HG03442 (cell line): ENCODE data around the gene PSMG4.

Source experiments
- ATAC-seq: cut with Tn5 transposase; IDR thresholded peaks from one replicate; pipeline ENCODE4 v1.9.1; 2021; ENCODE audit warnings: mild to moderate bottlenecking, moderate library complexity; ENCODE audit not compliant: unreplicated experiment

PSMG4 gene, protein sequence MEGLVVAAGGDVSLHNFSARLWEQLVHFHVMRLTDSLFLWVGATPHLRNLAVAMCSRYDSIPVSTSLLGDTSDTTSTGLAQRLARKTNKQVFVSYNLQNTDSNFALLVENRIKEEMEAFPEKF

DNA sequence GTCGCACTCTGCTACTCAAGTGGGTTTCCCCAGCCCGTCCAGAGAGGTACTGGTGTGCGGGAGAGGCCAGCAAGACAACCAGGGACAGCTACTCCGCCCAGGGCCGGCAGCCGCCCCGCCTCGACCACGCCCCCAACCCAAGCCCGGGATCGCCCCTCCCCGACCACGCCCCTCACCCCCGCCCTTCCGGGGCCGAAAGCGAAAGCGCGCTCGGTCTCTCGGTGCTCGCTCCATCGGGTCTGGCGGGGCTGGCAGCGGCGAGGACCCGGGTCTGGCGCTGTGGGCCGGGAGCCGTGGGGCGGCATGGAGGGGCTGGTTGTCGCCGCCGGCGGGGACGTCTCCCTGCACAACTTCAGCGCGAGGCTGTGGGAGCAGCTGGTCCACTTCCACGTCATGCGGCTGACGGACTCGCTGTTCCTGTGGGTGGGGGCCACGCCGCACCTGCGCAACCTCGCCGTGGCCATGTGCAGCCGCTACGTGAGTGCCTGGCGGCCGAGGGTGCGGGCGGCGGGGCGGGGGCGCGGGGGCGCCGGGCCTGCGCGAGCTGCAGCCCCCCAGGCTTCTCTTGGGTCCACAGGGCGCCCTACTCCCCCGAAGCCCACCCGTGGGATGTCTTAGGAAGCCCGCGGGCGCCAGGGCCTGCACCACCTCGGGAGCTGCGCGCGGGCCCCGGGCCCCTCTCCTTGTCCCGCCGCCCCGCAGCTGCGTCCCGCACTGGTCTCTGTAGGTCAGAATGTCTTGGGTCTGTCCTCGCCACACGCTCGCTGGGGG, at the start of gene PSMG4:
PSMG4 (plus strand) TSS at position 228 of the 771 bp plus-strand sequence; CDS start at position 304, 76 bp downstream.
- peak; percentile 83 for ATAC-seq

DNA sequence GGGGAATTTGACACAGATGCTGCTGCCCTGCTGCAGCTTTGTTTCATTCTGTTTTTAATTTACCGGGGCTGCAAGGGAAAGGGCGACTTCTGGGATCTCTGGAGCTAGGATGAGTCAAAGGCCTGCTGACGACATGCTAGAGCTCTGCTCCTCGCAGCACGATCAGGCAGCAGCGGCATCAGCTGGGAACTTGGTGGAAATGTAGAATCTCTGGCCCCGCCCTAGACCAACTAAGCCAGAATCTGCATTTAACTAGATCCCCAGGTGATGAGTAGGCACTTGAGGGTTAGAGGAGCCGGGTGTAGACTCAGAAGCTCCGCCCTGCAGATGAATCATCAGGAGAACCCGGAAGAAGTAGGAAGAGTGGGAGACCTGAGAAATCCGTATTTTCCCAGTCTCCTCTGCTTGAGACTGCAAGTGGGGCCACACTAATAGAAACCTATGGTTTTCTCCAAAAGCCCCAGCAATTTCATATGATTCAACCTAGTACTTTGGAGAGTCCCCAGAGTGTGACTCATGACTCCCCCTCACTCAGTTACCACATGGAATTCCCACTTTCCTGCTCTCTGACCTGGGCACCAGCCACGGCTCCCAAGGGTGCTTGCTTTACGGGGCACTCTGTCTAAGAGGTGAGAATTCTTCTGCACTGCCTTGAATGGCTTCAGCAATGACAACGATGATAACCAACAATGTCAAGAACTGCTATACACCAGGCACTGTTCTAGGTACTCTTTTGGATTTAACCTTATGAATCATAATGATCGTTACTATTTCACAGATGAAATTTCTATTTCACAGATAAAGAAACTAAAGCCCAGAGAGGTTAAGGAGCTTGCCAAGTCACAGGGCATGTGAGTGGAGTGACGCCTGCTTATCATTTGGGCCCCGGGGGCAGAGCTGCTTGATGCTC, 49.4 kb upstream of the PSMG4 start:
- no peak for ATAC-seq

DNA sequence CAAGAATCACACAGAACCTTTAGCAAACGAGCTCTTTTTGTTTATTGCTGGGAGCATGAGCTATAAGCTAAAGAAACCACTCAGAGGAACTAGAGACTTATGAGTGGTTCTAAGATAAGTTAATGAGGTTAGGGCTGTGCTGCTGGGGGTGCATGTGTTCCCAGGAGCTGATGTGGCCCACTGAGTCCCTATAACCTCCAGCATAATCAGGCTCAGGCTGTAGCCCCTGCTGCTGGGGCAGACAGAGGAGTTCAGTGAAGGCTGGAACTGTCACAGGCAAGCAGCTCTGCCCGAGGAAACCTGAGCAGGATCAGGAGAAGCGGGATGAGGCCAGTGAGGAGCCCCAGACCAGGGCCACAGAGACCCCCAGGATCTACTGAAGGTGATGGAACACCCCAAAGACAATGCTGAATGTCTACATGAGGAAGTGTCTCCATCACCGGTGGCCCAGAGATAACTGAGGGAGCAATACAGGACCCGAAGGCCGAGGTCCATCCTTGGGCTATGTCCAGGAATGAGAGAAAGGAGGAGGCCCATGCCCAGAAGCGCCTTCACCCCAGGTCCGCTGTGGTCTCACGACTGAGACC, 48.6 kb upstream of the PSMG4 start:
- ATAC-seq, result no peak

DNA sequence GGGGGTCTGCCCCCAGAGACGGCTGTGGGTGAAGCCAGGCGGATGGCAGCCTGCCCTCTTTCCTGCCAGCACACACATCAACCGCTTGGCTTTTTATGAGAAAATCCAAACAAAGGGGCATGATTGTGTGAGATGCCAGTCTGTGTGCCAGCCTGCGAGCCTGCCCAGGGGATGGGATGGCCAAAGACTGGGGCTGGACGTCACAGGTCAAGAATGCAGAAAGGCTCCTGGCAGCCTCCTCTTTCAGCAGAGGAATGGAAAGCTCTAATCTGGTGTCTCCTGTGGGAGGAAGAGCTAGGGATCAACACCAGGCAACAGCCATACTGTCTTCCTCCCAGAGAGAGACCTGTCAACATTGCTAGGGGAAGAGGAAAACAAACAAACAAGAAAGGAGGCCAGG, 47.1 kb upstream of the PSMG4 start:
- ATAC-seq, result no peak

DNA sequence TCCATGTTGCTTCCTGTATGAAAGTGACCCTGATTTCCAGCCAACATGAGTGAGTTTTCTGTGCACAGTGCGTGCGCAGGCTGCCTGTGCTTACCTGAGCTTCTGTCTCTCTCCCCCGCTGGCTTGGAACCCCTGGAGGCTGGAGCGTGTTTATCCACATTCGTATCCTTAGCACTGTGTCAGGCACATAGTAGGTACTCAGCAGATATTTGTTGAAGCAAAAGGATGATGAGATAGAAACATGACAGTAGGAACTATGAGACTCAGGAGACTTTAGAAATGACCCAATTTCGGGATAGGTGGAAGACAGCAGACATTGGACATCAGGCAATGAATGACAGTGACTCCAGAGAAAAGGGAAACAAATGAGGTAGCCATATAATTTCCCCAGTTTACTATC, 46.5 kb upstream of the PSMG4 start:
- no peak for ATAC-seq

DNA sequence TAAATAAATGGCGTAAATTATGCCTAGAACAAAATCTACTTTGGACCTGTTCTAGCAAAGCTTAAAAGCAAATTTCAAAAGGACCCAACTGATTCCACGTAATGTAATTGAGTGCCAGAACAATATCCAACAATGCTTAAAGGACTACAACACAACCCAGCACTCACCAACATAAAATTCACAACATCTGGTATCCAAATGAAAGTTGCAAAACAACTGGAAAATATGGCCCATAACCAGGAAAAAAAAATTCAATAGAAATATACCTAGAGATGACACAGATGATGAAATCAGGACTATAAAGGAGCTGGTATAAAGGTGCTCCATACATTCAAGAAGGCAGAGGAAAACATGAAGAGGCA, 45.4 kb upstream of the PSMG4 start:
- no peak for ATAC-seq

DNA sequence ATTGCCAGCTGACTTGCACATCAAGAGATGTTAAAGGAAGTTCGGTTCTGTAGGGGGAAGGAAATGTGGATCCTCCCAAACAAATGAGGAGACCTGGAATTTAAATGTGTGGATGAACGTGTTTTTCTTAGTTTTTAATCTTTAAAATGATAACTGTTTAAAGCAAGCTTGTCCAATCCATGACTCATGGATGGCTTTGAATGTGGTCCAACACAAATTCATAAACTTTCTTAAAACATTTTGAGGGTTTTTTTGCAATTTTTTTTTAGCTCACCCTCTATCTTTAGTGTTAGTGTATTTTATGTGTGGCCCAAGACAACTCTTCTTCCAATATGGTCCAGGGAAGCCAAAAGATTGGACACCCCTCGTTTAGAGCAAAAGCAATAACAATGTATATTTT, 43.8 kb upstream of the PSMG4 start:
- ATAC-seq, result no peak

DNA sequence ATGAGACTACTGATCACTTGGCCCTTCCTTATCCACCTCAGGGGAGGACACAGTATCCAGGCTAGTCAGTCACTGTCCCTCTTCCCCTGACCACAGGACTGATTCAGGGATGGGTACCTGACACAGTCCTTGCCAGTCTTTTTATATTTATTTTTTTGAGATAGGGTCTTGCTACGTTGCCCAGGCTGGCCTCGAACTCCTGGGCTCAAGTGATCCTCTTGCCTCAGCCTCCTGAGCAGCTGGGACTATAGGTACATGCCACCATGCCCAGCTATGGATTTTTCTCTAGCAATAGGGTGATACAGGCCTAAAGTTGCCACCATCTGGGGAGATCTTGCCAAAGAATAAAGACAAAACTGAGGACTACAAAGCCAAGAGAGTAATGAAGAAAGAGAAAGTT, 41.5 kb upstream of the PSMG4 start:
- ATAC-seq, result no peak

DNA sequence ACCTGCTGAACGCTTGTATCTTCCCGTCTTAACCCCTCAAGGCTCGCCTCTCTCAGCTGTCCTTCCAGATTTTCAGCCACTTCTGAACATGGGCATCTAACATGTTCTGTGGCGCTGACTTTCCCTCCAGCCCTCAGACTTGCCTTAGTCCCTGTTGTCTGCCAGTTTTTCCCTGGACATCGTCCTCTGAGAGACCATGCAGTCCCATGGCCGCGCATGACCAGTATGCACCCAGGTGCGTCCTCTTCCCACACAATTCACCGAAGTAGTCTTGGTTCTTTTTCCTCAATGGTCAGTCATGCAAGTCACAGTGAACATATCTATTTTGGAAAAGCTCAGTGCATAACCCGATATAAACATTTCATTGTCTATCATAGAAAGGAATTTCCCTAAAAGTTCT, 40.5 kb upstream of the PSMG4 start:
- ATAC-seq, result no peak

DNA sequence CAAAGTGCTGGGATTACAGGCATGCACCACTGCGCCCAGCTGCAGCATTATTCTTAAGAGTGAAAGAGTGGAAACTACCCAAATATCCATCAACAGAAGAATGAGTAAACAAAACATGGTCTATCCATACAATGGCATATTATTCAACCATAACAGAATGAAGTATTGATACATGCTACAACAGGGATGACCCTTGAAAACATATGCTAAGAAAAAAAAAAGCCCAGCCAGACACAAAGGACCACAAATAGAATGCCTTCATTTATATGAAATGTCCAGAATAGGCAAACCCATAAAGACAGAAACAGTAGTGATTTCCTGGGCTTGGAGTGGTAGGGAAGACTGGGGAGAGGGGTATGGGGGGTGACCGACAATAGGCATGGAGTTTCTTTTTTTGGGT, 38.4 kb upstream of the PSMG4 start:
- no peak for ATAC-seq

DNA sequence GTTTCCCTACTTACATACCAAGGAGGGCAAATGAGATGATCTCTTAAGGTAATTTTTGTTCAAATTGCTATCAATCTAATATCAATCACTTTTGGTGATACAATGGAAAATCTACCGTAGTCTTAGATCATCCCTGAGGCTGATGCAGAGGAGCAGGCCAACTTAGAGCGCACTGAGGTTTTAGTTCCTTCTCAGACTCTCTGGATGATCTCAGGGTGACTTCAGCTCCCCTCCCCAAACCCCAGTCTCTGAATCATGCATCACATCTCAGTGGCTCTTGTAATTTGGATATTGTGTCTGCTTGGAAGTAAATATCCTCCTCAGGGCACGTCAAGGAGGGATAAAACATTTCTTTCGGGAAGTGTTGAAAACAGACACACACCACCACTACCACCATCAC, 37.2 kb upstream of the PSMG4 start:
- ATAC-seq, result no peak

DNA sequence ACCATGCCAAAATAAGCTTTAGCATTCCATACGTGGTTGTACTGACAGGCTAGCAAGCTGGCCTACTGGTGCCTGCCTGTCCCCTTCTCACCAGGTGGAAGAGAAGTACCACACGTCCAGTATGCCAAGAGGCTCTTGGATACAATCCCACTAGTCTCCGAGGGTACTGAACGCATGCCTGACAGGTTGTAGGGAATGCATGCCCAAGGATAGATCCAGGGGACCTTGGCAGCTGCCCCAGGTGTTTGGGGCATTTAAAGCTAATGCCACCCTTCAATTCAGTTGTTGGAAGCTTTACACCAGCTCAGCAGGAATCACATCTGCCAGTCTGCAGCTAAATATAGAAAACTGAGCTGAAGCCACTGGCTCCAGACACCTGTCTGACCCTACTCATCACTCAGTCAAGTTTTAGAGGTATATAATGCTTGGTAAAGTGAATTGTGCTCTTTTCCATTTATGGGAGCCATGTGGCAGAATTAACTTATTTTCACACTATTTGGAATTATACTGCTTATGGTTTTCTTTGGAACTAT, 36.2 kb upstream of the PSMG4 start:
- ATAC-seq, result no peak

DNA sequence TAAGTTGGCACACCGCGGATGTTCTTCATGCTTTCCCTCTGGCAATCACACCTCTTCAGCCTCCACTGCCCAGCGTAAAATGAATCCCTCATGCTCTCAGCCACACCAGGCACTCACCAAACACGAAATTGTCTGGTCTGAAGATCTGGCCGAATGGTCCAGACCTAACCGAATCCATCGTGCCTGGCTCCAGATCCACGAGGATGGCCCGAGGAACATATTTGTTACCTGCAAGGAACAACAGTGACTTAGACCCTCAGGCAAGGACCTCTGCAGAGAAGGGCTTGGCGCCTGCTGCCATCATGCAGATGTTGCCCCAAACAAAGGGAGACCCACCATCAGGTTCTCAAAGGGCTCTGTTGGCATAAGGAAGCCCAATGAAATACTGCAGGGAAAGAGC, 32.7 kb upstream of the PSMG4 start:
- ATAC-seq, result no peak

DNA sequence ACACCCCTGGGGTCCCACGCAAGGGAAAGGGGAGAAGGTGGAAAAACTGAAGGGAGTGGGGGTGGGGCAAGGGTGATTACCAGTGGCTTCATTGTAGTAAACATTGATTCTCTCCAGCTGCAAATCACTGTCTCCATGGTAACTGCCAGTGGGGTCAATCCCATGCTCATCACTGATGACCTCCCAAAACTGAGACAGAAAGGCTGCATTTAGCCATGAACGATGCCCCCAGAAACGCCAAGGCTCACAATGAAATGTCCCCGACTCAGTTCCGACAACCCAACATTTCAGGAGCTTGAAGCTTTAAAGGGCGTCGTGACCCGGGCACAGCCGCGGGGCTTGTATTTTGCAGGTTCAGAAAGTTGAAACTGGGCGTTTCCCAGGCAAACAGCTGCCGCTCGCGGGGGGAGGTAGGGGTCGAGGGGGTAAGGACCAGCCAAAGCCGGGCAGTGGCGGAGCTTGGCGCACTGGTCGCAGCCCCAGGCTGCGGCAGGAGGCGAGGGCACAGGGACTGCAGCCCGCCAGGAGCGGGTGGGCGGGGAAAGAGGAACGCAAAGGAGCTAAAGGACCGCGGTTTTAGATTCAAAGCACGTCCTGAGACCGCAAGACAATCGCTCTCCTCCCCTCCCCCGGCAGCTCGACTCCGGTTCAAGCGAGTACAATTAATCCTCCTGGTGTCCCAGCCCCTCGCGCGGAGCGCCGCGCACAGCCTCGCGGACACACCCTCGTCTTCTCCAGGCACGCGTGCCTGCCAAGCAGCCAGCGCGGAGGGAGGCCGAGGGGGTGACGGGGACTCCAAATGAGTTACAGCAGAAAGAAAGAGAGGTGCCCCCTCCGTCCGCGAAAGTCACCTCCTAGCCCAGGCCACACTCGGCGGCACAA, 32.0 kb upstream of the PSMG4 start:
- no peak for ATAC-seq

DNA sequence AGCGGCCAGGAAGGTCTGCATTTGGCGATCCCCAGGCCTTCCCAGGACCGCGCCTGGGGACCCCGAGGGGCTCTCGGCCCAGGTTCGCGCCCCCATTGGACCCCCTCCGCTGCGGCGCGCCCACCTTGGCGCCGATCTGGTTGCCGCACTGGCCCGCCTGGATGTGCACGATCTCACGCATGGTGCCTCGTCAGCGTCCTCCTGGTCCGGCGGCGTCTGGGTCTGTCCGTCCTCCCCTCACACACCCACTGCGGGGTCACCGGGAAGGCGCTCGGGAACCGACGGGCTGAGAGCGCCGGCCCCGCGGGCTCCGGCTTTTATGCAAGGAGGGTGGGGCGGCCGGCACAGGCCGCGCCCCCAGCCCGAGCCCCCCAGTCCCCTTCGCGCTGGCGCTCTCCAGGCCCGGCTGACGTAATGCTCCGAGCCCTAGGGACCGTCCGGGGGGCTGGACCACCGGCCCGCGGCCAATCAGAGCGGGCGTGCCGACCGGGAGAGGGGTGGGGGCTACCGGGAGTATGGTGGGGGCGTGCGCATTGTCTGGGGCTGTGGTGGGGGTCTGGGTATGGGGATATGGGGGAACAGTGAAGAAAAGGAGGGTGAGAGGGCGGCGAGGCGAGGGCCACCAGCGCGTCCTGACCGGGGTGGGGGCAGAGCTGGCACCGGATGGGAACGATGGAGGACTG, 31.2 kb upstream of the PSMG4 start, which contains the start of gene TUBB2B:
TUBB2B (minus strand) TSS at position 291 of the 683 bp plus-strand sequence; CDS start at position 181, 110 bp downstream.
- no peak for ATAC-seq

DNA sequence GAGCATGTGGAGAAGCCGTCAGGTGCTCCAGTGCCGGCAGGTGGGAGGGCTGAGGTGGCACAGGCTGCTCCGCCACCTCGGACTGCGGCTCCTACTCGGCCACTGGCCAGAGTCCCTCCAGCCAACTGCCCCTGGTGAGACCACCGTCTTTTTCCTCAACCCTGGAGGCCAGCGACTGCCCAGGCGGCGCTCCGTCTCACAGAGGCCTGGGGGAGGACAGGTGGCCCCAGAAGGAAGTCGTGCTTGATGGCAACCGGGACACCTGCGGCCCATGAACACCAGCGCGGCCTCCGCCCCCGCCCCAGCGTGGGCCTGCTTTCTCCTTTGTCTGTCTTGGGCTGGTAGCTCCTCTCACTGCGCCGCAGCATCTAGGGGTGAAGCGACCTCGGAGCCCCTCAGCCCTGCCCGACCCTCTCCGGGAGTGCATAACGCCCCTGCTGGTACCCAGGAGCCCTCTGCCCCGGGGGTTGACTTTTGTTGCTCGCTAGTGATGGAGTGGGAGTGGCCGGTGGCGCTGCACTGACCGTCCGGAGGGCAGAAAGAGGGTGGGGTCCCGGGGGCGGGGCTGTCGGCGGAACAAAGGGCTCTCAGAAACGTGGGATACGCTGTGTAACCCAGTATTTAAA, 30.6 kb upstream of the PSMG4 start:
- no peak for ATAC-seq

DNA sequence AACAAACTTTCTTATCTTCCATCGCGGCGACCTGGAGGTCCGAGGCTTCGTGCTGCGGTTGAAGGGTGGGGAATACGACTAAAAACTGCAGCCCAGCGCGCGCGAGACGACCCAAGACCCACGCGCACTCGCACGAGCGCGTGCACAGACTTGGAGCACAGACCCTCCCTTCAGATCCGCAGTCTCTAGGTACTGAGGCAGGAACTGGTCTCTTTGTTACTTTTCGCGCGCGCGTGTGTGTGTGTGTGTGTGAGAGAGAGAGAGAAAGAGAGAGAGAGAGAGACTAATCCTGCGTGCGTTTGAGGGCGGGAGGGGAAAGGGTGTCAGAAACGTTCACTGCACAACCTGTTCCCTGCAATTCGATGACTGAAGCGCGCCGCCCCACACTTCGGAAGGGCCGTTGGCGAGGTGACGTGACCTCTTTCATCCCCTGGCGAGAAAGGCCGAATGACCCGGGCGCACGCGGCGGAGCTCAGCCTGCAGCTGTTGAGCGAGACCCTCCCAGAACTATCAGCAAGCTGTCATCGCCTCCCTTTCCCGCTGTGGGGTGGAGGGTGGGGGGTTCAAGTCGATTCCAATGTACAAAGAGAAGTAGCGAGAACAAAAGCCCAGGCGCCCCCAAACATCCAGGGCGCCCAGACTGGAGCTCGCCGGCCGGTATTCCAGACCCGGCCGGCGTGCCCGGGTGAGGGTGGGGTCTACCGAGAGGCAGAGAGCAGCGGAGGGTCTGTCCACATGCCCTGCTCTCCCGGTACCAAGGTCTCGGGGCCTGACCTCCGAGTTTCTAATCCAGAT, 29.8 kb upstream of the PSMG4 start:
- no peak for ATAC-seq

DNA sequence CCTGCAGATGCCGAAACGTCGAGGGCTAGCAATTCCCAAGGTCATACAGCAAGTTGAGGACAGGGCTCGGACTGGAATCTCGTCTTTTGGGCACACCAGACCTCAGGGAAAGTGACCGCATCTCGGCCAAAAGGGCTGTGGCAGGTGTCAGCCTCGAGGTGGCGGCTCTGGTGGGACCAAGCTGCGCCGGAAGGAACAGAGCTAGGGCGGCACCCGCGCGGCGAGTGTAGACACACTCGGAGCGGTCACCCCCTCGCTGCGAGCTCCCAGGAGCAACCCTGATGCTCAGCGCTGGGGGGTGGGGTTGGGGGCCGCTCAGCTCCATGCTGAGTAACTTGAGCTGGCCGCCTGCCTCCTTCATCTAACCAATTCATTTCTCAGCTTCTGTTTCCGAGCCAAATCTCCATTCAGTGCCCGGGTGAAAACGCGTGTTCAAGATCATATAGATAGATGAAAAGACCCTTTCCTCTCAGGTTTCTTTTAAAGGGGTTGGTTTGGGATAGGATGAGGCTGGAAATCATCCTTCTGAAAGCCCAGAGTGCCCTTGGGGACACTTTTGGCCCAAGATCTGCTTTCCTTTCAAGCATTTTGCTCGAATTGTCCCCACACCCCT, 29.1 kb upstream of the PSMG4 start:
- ATAC-seq, result no peak
